WTC11 (cell line): ENCODE measurements around the gene BIRC2. TPM values are rescaled to one million over a fixed set of nuclear protein-coding genes. Genes with fewer than 3 reads are reported as not detected.
A peak's percentile ranks its signal among the peaks of the same experiment; 100 is the strongest.

Experiments
- ATAC-seq: fragments of 200-7000 bp; cut with Tn5 transposase; 2 replicates; pipeline ENCODE4 v1.10.0; 2021; ENCODE audit warnings: mild to moderate bottlenecking, moderate library complexity
- CTCF ChIA-PET: fragments of 300-600 bp; sonication (Branson Sonifier 250); formaldehyde crosslinking; loops from one replicate; lab custom pipeline; 2021; ENCODE audit warnings: antibody characterized with exemption; lab: Charles Lee
- POLR2A ChIA-PET: fragments of 350-600 bp; sonication (Branson Sonifier 250); formaldehyde crosslinking; loops from one replicate; lab custom pipeline; 2021; ENCODE audit warnings: antibody characterized with exemption; lab: Charles Lee
- DNase-seq: peaks from one replicate; pipeline ENCODE4 v3.0.0; 2021; ENCODE audit warnings: low spot score
- H3K27ac Mint-ChIP-seq: 2 replicates; pipeline ENCODE4 v1.8.0; 2021; ENCODE audit warnings: mixed read lengths
- H3K27me3 Mint-ChIP-seq: 2 replicates; pipeline ENCODE4 v1.8.0; 2021; ENCODE audit warnings: low read depth, mild to moderate bottlenecking, moderate library complexity, mixed read lengths
- H3K36me3 Mint-ChIP-seq: 2 replicates; pipeline ENCODE4 v1.8.0; 2021; ENCODE audit warnings: mixed read lengths
- H3K4me1 Mint-ChIP-seq: 2 replicates; pipeline ENCODE4 v1.8.0; 2022; ENCODE audit warnings: mixed read lengths
- H3K4me3 Mint-ChIP-seq: 2 replicates; pipeline ENCODE4 v1.8.0; 2021; ENCODE audit warnings: mild to moderate bottlenecking, moderate library complexity, mixed read lengths
- H3K9me3 Mint-ChIP-seq: 2 replicates; pipeline ENCODE4 v1.8.0; 2021; ENCODE audit warnings: mixed read lengths
- EMX1 ChIP-seq: fragments of 250-450 bp; sonication (Bioruptor Pico); IDR thresholded peaks from 2 replicates; pipeline ENCODE4 v1.8.0; 2021; ENCODE audit warnings: mild to moderate bottlenecking
- ESRRA ChIP-seq: sonication (generic); formaldehyde crosslinking; IDR thresholded peaks from 2 replicates; pipeline ENCODE4 v1.8.1; 2022; ENCODE audit warnings: mild to moderate bottlenecking, missing genetic modification reagents, borderline replicate concordance
- ETV6 ChIP-seq: sonication (generic); formaldehyde crosslinking; IDR thresholded peaks from 2 replicates; pipeline ENCODE4 v1.8.1; 2022; ENCODE audit warnings: mild to moderate bottlenecking, missing genetic modification reagents
- FOXK1 ChIP-seq: sonication (generic); formaldehyde crosslinking; IDR thresholded peaks from 2 replicates; pipeline ENCODE4 v1.8.0; 2022; ENCODE audit warnings: mild to moderate bottlenecking, moderate library complexity, missing genetic modification reagents
- JAZF1 ChIP-seq: fragments of 250-450 bp; sonication (Bioruptor Pico); IDR thresholded peaks from 2 replicates; pipeline ENCODE4 v1.9.0; 2021; ENCODE audit warnings: moderate library complexity, mild to moderate bottlenecking, inconsistent platforms
- KAT7 ChIP-seq: sonication (generic); formaldehyde crosslinking; IDR thresholded peaks from 2 replicates; pipeline ENCODE4 v1.8.1; 2023; ENCODE audit warnings: missing genetic modification reagents, mild to moderate bottlenecking, borderline replicate concordance
- MXD4 ChIP-seq: fragments of 250-450 bp; sonication (Bioruptor Pico); IDR thresholded peaks from 2 replicates; pipeline ENCODE4 v1.8.0; 2021; ENCODE audit warnings: mild to moderate bottlenecking, moderate library complexity, borderline replicate concordance
- MYBL2 ChIP-seq: sonication (generic); formaldehyde crosslinking; IDR thresholded peaks from 2 replicates; pipeline ENCODE4 v1.8.1; 2023; ENCODE audit warnings: mild to moderate bottlenecking, moderate library complexity, missing genetic modification reagents
- NFE2L1 ChIP-seq: sonication (generic); formaldehyde crosslinking; IDR thresholded peaks from 2 replicates; pipeline ENCODE4 v1.8.1; 2023; ENCODE audit warnings: missing genetic modification reagents
- NFYB ChIP-seq: sonication (generic); formaldehyde crosslinking; conservative IDR thresholded peaks from 2 replicates; pipeline ENCODE4 v1.8.0; 2022; ENCODE audit warnings: low read depth, missing genetic modification reagents
- NR3C1 ChIP-seq: sonication (generic); formaldehyde crosslinking; conservative IDR thresholded peaks from 2 replicates; pipeline ENCODE4 v1.8.1; 2023; ENCODE audit warnings: low read depth, mild to moderate bottlenecking, missing genetic modification reagents
- ZNF317 ChIP-seq: sonication (generic); formaldehyde crosslinking; IDR thresholded peaks from 2 replicates; pipeline ENCODE4 v1.8.1; 2023; ENCODE audit warnings: low read depth, mild to moderate bottlenecking, moderate library complexity, missing genetic modification reagents, borderline replicate concordance
- total RNA-seq: library from RNA; stranded (reverse); gene quantifications from 3 replicates; pipeline ENCODE4 v1.2.3, GENCODE V29; 2021
- TF ChIP-seq, protein P1 (sequence below): fragments of 200-600 bp; IDR thresholded peaks from 2 replicates; pipeline ENCODE4 v1.8.0; 2022; ENCODE audit warnings: antibody characterized with exemption
- TF ChIP-seq, protein P2 (sequence below): sonication (generic); formaldehyde crosslinking; IDR thresholded peaks from 2 replicates; pipeline ENCODE4 v1.8.1; 2022; ENCODE audit warnings: low read depth, mild to moderate bottlenecking, moderate library complexity, missing genetic modification reagents, borderline replicate concordance
- TF ChIP-seq, protein P3 (sequence below): fragments of 250-450 bp; sonication (Bioruptor Pico); conservative IDR thresholded peaks from 2 replicates; pipeline ENCODE4 v1.9.0; 2021; ENCODE audit warnings: mild to moderate bottlenecking
- TF ChIP-seq, protein P4 (sequence below): sonication (generic); formaldehyde crosslinking; IDR thresholded peaks from 2 replicates; pipeline ENCODE4 v1.8.1; 2023; ENCODE audit warnings: mild to moderate bottlenecking, missing genetic modification reagents
- TF ChIP-seq, protein P5 (sequence below): sonication (generic); formaldehyde crosslinking; IDR thresholded peaks from 2 replicates; pipeline ENCODE4 v1.8.1; 2023; ENCODE audit warnings: mild to moderate bottlenecking, missing genetic modification reagents, moderate library complexity
- TF ChIP-seq, protein P6 (sequence below): sonication (generic); formaldehyde crosslinking; IDR thresholded peaks from 2 replicates; pipeline ENCODE4 v1.8.1; 2023; ENCODE audit warnings: mild to moderate bottlenecking, moderate library complexity, missing genetic modification reagents
- TF ChIP-seq, protein P7 (sequence below): sonication (generic); formaldehyde crosslinking; IDR thresholded peaks from 2 replicates; pipeline ENCODE4 v1.8.1; 2023; ENCODE audit warnings: mild to moderate bottlenecking, missing genetic modification reagents, borderline replicate concordance

Gene BIRC2
- total RNA-seq, 1 experiment from 2014 or later: 22.3 TPM

- POLR2A ChIA-PET: no interaction called here
- peaks cover 13% of the 10 kb centered on the region for H3K9me3 Mint-ChIP-seq
- peaks cover 17% of the 10 kb centered on the region for H3K36me3 Mint-ChIP-seq
- H3K4me3 Mint-ChIP-seq: no peak overlapping the region
- no peaks in the 10 kb centered on the region for H3K27me3 Mint-ChIP-seq
- TF ChIP-seq MXD4 (CRISPR knock-in tag): no peak
- TF ChIP-seq, protein P1, sequence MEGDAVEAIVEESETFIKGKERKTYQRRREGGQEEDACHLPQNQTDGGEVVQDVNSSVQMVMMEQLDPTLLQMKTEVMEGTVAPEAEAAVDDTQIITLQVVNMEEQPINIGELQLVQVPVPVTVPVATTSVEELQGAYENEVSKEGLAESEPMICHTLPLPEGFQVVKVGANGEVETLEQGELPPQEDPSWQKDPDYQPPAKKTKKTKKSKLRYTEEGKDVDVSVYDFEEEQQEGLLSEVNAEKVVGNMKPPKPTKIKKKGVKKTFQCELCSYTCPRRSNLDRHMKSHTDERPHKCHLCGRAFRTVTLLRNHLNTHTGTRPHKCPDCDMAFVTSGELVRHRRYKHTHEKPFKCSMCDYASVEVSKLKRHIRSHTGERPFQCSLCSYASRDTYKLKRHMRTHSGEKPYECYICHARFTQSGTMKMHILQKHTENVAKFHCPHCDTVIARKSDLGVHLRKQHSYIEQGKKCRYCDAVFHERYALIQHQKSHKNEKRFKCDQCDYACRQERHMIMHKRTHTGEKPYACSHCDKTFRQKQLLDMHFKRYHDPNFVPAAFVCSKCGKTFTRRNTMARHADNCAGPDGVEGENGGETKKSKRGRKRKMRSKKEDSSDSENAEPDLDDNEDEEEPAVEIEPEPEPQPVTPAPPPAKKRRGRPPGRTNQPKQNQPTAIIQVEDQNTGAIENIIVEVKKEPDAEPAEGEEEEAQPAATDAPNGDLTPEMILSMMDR: no peak
- TF ChIP-seq, protein P2, sequence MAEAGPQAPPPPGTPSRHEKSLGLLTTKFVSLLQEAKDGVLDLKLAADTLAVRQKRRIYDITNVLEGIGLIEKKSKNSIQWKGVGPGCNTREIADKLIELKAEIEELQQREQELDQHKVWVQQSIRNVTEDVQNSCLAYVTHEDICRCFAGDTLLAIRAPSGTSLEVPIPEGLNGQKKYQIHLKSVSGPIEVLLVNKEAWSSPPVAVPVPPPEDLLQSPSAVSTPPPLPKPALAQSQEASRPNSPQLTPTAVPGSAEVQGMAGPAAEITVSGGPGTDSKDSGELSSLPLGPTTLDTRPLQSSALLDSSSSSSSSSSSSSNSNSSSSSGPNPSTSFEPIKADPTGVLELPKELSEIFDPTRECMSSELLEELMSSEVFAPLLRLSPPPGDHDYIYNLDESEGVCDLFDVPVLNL (CRISPR knock-in tag): no peak
- peaks cover 8% of the 10 kb centered on the region for H3K4me1 Mint-ChIP-seq
- no peak overlapping the region for H3K27ac Mint-ChIP-seq
- peak; percentile 32; the same call in 1 of the 2 replicates for ATAC-seq
- DNase-seq: no peak
- CTCF ChIA-PET: interaction anchor here (0.8 kb wide), 1 partner anchor 81 kb away, joined by 3 read pairs; no protein-coding TSS in a partner anchor
Measured at GRCh38 chr11:102422817-102423712, 76.1 kb downstream of the BIRC2 start.

DNA sequence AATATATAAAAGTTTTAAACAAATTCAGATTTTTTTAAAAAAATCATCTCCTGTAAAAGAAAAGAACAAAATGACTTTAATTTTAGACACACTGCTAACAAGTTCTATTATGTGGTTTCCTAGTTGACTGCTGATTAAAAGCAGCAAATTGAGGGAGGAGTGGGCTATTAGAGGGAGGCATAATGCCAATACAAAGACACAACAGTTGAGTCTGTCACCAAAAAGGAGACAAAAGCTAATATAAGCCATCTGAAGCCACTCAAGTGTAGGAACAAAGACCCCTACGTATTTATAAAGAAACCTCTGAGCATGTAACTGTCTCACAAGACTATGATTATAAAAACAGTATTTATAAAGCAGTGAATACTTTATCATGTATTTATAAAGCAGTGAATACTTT lies 76.9 kb downstream of the BIRC2 start:
- TF ChIP-seq, protein P3, sequence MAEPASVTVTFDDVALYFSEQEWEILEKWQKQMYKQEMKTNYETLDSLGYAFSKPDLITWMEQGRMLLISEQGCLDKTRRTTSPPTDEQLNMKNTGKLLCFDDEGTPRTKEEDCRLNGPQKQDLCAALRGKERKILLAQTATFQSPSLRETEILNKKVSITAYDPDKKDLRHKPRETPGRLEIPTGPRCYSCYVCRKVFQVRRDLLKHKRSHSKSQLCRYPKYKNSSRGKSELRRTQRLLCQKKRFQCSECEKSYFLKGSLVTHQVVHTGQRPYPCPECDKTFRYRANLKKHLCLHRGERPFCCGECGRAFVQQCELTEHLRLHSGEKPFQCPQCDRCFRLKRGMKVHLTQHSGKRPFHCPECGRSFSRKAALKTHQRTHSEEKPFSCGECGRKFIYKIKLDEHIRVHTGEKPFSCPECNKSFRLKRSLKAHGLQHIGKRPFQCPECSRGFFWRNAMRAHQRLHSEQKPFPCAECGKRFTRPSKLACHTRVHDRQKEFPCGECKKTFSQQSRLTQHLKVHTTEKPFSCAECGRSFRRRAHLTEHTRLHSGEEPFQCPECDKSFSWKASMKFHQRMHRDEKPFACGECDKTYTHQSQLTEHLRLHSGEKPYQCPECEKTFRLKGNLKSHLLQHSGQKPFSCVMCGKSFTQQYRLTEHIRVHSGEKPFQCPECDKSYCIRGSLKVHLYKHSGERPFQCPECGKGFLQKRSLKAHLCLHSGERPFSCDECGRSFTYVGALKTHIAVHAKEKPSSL: no peak
- TF ChIP-seq ZNF317 (CRISPR knock-in tag) (no peak), ETV6 (CRISPR knock-in tag) (no peak), NR3C1 (CRISPR knock-in tag) (no peak), JAZF1 (CRISPR knock-in tag) (no peak), FOXK1 (CRISPR knock-in tag) (no peak), MYBL2 (no peak), ESRRA (CRISPR knock-in tag) (no peak), NFYB (CRISPR knock-in tag) (no peak), EMX1 (CRISPR knock-in tag) (no peak), KAT7 (CRISPR knock-in tag) (no peak), NFE2L1 (CRISPR knock-in tag) (no peak)
- TF ChIP-seq, protein P4, sequence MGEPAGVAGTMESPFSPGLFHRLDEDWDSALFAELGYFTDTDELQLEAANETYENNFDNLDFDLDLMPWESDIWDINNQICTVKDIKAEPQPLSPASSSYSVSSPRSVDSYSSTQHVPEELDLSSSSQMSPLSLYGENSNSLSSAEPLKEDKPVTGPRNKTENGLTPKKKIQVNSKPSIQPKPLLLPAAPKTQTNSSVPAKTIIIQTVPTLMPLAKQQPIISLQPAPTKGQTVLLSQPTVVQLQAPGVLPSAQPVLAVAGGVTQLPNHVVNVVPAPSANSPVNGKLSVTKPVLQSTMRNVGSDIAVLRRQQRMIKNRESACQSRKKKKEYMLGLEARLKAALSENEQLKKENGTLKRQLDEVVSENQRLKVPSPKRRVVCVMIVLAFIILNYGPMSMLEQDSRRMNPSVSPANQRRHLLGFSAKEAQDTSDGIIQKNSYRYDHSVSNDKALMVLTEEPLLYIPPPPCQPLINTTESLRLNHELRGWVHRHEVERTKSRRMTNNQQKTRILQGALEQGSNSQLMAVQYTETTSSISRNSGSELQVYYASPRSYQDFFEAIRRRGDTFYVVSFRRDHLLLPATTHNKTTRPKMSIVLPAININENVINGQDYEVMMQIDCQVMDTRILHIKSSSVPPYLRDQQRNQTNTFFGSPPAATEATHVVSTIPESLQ (CRISPR knock-in tag): no peak
- TF ChIP-seq, protein P5, sequence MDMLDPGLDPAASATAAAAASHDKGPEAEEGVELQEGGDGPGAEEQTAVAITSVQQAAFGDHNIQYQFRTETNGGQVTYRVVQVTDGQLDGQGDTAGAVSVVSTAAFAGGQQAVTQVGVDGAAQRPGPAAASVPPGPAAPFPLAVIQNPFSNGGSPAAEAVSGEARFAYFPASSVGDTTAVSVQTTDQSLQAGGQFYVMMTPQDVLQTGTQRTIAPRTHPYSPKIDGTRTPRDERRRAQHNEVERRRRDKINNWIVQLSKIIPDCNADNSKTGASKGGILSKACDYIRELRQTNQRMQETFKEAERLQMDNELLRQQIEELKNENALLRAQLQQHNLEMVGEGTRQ (CRISPR knock-in tag): no peak
- TF ChIP-seq, protein P6, sequence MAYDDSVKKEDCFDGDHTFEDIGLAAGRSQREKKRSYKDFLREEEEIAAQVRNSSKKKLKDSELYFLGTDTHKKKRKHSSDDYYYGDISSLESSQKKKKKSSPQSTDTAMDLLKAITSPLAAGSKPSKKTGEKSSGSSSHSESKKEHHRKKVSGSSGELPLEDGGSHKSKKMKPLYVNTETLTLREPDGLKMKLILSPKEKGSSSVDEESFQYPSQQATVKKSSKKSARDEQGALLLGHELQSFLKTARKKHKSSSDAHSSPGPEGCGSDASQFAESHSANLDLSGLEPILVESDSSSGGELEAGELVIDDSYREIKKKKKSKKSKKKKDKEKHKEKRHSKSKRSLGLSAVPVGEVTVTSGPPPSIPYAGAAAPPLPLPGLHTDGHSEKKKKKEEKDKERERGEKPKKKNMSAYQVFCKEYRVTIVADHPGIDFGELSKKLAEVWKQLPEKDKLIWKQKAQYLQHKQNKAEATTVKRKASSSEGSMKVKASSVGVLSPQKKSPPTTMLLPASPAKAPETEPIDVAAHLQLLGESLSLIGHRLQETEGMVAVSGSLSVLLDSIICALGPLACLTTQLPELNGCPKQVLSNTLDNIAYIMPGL (CRISPR knock-in tag): no peak
- TF ChIP-seq, protein P7, sequence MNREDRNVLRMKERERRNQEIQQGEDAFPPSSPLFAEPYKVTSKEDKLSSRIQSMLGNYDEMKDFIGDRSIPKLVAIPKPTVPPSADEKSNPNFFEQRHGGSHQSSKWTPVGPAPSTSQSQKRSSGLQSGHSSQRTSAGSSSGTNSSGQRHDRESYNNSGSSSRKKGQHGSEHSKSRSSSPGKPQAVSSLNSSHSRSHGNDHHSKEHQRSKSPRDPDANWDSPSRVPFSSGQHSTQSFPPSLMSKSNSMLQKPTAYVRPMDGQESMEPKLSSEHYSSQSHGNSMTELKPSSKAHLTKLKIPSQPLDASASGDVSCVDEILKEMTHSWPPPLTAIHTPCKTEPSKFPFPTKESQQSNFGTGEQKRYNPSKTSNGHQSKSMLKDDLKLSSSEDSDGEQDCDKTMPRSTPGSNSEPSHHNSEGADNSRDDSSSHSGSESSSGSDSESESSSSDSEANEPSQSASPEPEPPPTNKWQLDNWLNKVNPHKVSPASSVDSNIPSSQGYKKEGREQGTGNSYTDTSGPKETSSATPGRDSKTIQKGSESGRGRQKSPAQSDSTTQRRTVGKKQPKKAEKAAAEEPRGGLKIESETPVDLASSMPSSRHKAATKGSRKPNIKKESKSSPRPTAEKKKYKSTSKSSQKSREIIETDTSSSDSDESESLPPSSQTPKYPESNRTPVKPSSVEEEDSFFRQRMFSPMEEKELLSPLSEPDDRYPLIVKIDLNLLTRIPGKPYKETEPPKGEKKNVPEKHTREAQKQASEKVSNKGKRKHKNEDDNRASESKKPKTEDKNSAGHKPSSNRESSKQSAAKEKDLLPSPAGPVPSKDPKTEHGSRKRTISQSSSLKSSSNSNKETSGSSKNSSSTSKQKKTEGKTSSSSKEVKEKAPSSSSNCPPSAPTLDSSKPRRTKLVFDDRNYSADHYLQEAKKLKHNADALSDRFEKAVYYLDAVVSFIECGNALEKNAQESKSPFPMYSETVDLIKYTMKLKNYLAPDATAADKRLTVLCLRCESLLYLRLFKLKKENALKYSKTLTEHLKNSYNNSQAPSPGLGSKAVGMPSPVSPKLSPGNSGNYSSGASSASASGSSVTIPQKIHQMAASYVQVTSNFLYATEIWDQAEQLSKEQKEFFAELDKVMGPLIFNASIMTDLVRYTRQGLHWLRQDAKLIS: no peak
- ATAC-seq: no peak
- Mint-ChIP-seq H3K36me3 (peaks cover 14% of the 10 kb centered on the region), H3K27ac (no peak overlapping the region), H3K27me3 (no peaks in the 10 kb centered on the region), H3K9me3 (peaks cover 4% of the 10 kb centered on the region), H3K4me1 (peaks cover 12% of the 10 kb centered on the region), H3K4me3 (no peak overlapping the region)
- CTCF ChIA-PET: no interaction called here
- POLR2A ChIA-PET: no interaction called here
- no peak for DNase-seq
